ENCODE results near the gene RBP4.

RBP4 gene

DNA sequence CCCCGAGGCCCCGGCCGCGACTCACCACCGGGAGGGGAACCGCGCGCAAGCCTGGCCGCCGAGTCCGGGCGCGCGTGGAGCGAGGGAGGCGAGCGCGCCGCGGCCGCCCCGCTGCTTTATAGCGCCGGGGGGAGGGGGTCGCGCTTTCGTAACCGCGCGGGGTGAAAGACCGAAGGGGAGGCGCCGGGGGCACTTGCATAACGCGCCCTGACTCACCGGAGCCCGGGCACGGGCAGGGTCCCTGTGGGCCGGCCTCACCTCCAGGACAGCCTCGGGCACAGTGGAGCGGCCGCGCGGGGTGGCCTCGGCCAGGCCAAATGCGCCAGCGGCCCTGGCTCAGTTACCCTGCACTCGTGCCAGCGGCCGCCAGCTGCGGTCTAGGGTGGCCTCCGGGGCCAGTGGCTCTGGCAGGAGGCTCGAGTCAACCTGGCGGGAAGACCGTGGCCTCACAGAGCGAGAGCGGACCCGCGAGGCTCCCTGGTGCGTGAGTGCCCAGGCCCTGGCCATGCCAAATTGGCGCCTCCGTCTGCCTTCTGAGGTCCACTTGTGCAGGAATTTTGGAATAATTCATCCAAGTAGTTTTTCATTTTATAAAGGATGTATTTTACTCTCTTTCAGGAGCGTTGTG, at the start of gene RBP4:
RBP4 (minus strand) TSS at position 90 of the 628 bp plus-strand sequence. CDS start 207 bp downstream, outside the sequence.
- DNase-seq, result no peak

DNA sequence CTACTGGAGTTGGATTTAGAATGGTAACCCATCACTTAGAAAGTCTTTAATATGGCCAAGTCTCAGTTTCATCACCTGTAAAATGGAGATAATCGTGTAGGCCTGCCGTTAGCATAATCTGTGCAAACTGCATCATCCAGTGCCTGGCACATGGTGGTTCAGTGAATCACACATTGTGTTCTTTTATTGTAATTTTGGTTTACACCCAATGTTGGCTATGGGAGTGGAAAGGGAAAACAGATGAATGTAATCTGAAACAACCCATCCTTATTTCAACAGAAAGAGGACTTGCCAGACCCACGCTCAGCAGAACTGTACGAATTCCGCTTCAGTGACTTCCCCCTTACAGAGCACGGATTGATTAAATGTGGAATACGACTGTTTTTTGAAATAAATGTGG, 38.8 kb upstream of the RBP4 start:
- DNase-seq, result no peak

DNA sequence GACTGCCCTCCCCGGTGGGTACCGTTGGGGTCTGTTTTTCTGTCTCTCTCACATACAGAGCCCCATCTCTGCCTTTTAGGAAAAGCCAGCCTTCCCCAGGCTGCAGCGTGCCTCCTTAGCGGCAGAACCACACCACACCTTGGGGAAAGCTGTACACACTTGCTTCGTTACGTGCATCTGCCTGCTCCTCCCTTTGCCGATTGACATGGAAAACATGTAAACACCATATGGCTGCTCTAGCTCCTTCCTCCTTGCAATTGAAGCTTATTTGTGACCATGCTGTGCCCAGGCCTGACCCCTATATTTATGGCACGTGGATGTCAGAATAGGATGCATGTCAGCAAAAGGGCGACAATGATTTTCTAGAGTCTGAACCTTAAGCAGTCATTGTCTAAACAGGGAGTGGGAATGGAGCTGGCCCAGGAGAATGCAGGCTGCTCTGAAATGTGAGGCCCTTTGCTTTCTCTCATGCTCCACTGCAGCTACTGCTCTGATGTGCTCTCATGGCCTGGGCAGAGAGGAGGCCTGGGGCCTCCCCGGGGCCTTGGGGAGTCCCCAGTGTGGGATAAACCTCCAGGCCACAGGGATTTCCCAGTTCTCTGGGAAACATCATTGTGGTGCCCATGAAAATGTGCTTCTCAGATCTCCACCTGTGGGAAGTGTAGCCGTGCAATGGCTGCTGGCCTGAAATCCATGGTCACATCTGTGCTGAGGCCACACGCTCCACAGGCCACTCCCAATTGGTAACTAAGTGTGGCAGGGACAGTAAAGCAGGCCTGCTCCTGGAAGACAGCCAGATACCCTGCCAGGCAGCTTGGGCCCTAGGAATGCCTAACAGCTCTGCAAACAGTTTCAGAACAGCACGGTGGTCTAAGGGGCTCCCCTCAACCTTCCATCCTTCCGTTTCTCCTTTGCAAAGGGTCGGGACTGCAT, 29.9 kb upstream of the RBP4 start:
- DNase-seq, result no peak

DNA sequence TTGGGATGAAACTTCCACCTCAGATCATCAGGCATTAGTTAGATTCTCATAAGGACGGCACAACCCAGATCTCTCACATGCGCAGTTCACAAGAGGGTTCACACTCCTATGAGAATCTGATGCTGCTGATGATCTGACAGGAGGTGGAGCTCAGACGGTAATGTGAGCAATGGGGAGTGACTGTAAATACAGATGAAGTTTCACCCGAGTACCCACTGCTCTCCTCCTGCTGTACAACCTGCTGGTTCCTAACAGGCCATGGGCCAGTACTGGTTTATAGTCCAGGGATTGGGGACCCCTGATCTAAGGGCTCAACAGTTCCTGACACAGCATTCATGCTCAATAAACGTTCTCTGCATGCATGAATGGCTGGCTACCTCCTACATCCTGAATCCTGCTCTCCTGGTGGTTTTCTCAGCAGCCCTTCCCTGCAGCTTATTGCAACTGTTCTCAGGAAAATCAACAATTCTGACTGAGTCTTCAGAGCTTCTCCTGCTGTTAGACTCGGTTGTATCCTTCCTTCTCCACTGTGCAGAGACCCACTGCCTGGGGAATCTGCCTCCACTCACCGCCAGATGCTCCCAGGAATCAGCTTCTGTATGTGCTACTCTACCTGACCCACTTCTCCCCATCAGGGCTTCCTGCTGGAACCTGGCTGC, 28.7 kb upstream of the RBP4 start:
- DNase-seq, result no peak

DNA sequence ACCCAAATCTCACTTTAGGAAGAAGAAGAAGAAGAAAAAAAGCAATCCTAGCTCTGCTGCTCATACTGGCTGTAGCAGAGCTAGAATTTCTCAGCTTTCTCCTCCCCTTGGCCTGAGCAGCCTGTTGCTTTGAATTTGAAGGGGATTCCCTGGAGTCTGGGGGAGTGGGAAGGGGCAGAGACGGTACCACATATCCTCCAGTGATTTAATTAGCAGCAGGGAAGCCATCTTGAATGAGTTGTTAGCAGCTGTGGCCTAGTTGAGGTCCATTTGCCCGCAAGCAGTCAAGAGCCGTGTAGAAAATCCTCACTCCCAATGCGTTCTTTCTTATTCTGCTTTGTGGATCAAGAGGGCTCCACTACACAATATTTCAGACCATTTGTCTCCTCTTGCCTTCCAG, 27.8 kb upstream of the RBP4 start:
- no peak for DNase-seq

DNA sequence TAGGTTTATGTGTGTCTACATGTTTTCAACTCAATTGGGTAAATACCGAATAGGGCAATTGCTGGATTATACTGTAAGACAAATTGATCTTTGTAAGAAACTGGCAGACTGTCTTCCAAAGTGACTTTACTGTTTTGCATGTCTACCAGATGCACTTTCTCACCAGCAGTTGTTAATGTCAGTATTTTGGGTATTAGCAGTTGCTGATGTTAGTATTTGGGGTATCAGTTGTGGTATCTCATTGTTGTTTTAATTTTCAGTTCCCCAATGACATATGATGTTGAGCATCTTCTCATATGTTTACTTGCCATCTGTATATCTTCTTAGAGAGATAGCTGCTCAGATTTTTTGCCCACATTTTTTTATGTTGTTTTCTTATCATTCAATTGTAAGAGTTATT, 21.9 kb upstream of the RBP4 start:
- DNase-seq, result no peak

DNA sequence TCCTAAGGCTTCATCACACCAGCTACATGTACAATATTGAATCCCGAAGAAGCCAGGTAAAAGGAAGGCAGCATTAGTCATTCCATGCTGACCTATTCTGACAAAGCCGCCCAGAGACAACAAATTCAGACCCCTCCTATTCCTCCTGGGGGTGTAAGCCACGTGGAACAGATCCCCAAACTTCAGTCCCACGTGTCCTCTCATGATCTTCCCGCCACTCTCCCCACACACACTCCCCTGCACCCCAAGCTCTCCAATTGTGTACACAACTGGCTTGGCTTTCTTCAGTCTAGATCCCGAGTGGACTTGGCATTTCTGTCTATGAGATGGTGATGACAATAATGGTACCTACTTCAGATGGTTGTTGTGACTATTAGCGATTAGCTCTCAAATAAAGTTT, 19.9 kb upstream of the RBP4 start:
- DNase-seq, result no peak

DNA sequence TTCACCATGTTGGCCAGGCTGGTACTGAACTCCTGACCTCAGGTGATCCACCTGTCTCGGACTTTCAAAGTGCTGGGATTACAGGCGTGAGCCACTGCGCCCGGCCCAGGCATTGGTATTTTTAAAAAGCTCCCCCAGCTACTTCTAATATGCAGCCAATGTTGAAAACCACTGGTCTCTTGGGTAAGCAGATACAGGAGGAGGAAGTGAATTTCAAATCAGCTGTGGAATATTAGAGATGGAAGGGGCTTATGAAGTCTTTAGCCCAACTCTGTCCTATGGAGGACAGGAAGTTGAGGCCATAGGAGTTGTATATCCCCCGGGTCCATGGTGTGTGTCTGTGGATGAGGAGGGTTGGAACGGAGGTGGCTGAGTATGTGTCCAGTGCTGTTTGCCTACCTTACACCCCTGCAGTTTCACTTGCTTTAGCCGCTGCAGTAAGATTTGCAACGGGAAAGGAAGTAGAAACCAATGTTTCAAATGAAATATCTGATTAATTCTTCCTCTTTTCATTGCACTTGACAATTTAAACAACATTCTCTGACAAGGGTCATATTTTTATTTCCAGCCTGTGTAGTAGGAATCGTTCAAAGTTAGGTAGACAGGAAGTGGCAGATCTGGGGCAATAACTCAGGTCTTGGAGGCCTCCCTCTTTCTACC, 14.7 kb upstream of the RBP4 start:
- no peak for DNase-seq

DNA sequence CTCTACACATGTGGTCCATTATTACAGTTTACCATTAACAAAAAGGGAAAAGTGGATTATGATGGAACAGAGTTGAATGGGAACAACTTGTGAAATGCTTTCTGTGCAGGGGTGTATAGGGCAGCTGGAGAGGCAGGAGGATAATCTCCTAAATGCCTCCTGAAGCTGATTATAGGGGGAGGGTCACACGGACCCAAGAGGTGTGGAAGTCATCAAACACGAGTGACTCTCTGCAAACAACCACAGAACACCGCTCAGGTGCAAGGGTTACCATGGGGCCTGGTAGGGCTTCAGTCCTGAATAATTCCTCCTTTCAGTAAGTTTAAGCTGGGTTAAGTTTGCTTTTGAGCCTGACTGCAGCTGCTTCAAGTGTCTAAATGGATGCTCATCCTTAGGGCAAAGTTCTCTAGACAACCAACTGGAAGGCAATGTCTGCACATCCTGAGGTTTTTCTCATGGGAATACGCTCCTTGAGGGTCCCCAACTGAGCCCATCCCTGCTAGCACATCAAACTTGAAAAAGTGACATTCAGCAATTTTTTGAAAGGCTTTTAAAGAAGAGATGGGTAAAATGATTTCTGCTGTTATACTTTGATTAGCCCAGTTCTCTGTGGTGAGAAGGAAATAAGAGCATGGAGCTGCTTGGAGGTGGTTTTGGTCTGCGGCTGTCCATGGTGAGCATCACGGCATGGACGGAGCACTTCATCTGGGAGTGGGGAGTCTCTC, 13.2 kb upstream of the RBP4 start:
- DNase-seq, result no peak

DNA sequence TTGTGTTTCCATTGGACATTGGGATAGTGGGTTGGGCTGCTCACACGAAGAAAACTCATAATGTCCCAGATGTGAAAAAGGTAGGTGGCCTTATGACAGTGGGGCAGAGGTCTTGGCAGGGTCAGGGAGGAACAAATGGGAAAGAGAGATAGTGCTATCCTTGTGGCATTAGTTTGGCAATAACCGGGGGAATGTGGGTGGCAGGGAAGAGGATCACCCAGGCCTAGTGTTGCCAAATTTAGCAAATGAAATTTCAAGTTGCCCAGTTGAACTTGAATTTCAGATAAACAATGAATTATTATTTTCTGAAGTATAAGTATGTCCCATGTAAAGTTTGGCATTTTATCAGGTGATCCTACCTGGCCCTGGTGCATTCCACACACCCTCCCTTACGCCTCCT, 12.1 kb upstream of the RBP4 start:
- DNase-seq, result no peak

DNA sequence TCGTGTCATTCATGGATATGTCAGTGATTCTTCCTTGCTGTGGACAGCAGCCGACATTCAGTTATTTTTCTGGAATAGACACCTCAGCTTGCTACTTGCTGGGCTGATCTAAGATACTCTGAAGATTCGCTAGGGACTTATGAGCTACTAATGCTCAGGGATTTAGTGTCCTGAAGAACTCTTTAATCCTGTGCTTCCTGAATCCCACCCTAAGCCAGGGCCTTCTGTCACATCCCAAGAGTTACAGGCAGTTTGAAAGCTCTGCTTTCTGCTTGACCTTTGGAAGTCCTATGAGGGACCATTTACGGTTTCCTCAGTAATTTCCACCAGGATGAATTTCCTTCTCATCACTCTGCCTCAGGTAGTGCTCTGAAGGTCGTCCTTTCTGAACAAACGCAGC, 11.3 kb upstream of the RBP4 start, which contains the start of gene PDE6C:
PDE6C (plus strand) TSS at position 227 of the 400 bp plus-strand sequence. CDS start 189 bp downstream, outside the sequence.
- DNase-seq, result no peak

DNA sequence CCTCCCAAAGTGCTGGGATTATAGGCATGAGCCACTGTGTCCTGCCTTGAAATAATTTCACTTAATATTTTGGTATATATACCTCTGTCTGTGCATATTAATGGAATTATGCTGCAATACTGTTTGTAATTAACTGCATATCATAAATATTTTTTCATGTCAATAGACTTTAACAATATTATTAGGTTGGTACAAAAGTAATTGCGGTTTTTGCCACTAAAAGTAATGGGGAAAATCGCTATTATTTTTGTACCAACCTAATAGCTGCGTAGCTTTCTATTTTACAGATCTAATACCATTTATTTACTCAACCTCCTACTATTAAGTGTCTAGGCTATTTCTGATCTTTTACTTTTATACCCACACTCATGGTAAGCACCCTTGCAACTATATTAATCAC, 7.4 kb upstream of the RBP4 start:
- no peak for DNase-seq

DNA sequence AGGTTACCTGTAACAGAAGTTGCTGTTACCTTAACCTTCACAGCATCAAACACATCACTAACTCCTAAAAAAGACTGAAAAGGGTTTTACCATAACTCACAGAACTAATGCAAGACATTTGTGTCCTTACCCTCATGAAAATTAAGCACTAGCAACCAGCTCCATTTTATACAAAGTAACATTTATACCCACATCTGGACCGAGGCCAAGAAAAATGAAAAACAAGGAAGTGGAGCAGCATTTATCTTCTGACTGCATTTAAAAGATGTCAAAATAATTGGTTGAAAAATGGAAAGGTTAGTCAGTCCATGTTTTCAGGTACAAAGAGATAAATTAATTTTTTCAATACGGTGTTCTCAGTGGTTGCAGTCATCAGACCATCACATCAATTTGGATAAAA, 3.1 kb upstream of the RBP4 start:
- no peak for DNase-seq

DNA sequence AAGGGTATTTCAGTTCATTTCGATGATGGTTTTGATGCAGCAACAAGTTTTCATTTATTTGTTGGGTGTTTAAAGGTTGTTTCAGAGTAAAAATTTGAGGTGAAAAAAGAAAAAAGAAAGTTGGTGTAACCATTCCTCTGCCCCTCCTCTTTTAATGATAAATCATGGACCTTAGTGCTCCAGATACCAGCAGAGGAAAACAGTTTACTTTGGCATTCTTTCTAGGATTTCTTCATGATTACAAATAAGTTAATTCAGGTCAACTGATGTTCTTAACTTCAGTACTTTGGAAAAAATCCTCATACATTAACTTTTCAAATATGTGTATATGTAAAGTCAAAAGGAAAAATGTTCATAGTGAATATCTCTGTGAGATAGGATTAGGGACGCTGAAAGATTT, 2.0 kb upstream of the RBP4 start:
- no peak for DNase-seq

DNA sequence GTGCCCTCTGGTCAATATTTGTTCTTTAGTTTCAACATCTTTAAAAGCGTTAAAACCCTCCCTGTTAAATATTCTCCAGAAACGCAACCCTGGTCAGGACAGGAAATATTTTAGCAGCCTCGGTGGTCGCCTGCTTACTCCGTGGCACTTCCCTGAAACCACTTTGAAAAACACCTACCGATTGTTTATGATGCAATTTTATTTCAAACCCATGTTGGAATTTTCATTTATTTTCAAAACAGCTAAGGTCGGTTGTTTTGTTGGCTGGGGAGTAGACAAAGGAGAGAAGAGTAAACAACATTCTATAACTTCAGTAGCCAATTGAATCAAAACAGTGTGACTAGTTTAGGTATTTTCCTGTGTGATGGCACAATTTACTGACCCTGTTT, 733 bp upstream of the RBP4 start:
- DNase-seq, result no peak

DNA sequence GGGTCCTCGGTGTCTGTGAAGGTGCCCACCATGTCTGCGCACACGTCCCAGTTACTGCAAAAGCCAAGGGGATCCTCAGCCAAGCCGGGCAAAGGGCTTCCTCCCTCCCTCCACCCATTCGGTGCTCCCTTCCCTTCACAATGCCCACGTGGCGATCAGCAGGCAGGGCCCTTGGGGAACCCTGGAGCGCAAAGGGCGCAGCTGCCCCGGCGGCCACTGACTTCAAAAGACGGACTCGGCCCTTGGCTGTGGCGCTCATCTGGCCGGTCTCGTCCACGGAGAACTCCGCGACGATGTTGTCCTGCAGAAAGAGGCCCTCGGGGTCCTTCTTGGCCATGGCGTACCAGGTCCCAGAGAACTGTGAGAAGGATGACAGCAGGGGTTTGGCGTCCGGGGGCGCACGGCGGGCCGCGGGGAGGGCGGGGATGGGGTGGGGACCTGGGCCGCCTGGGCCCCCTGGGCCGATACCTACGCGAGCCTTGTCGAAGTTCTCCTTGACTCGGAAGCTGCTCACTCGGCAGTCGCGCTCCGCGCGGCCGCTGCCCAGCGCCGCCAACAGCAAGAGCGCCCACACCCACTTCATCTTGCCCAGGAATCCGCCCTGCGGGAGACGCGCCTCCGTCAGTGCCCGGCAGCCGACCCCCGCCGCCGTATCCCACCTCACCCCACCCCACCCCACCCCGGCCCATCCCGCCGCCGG, 439 bp downstream of the RBP4 start:
- no peak for DNase-seq

DNA sequence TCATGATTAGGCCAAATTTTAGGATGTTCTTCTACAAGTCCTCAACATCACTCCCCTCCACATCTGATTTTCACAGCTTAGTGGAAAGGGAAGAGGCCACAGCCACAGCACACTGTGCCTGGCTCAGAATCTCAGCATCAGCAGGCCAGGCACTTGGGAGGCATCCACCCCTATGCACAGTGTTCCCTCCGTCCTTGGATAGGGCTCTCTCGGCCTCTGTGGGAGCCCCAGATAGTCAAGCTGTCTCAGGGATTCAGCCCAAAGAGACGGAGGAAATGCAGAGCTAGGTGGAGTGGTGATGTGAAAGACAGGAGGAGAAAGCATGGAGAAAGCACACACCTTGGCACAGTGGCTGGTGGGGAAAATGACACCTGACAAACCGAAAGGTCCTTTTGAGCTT, 1.3 kb downstream of the RBP4 start:
- DNase-seq, result no peak

DNA sequence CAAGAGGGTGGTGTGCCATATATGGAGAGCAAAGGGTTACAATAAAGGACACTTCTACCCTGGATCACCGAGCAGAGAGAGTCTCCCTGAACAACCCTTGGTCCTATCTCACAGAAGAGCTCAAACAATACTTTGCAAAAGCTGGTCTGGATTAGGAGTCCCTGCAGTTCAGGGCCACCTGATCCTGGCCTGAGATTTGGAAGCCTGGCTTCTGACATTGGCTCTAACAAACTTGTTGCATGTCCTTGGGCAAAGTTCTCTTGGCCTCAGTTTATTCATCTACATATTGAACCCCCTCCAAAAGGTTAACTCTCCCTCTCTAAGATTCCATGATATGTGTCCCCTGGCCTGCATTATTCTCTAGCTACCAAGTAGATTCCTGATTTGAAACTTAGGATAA, 1.7 kb downstream of the RBP4 start:
- DNase-seq, result no peak

DNA sequence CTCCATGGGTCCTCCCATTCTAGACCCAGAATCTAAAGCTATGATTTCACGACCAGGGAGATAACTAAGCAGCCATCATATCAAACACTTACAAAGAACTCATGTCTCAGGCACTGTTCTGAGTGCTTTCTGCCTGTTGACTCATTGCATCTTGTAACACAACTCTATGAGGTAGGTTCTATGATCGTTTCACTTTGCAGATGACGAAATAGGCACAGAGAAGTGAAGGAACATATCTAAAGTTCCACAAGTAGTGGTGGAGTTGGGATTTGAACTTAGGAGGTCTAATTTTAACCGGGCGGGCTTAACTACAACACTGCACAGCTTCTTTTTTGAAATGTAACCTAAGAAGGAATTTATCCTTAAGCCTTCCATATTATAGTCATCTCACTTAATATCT, 2.9 kb downstream of the RBP4 start:
- DNase-seq, result no peak

DNA sequence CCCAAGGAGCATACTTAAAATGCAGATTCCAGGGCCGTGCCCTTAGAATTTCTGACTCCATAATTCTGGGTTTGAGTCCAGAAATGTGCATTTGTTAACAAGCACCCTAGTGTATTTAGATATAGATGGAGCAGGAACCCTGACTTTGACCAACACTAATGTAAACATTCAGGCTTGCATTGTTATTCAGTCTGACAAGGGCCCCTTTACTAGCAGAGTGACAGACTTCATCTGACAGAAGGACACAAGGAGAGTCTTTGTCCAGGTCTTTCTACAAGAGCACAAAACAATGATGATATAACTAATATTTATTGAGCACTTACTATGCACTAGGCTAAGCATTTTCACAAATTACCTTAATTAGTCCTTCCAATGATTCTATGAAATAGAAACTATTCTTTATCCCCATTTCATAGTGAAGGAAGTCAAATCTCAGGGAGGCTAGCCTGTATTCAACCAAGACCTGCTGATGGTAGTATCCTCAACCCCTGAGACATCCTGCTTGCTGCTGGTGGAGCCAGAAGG, 3.9 kb downstream of the RBP4 start:
- no peak for DNase-seq

DNA sequence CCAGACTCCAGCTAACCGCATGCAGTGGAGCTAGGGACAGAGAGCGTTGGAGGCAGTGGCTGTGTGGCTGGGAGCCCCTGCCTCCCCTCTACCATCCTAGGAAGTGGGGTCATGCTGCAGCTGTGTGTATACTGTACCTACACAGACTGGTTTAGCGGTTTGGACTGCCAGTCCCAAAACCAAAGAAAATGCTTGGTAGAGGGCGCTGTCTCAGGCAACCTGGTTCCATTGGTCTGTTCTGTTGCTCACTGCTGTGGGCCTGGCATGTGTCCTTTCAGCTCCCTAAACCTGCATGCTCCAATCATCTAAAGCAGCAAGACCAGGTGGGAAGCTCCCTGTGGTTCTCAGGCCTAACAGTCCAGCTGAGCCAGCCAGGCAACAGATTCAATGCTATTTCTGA, 4.5 kb downstream of the RBP4 start:
- no peak for DNase-seq
